ENCODE data around the gene TPCN1. TPM values are rescaled to one million over a fixed set of nuclear protein-coding genes. Genes with fewer than 3 reads are reported as not detected.

Gene TPCN1
- total and polyA plus RNA-seq, 2 experiments from 2014 or later: 14.4 to 16.2 TPM

GRCh38 chr12:113241191-113242025 lies 20.1 kb downstream of the TPCN1 start (continued):
- TF ChIP-seq, protein P1, sequence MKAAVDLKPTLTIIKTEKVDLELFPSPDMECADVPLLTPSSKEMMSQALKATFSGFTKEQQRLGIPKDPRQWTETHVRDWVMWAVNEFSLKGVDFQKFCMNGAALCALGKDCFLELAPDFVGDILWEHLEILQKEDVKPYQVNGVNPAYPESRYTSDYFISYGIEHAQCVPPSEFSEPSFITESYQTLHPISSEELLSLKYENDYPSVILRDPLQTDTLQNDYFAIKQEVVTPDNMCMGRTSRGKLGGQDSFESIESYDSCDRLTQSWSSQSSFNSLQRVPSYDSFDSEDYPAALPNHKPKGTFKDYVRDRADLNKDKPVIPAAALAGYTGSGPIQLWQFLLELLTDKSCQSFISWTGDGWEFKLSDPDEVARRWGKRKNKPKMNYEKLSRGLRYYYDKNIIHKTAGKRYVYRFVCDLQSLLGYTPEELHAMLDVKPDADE (IDR thresholded peaks at IDR 0.05): no peak
- TF ChIP-seq REST (IDR thresholded peaks at IDR 0.05; ENCODE audit: unreplicated experiment): no peak
- no peak for TF ChIP-seq EZH2 (IDR thresholded peaks at IDR 0.05; ENCODE audit: low read depth, unreplicated experiment)
- TF ChIP-seq CREB1 (CRISPR knock-in tag; IDR thresholded peaks at IDR 0.05; ENCODE audit: low read depth): no peak
- no peak for TF ChIP-seq POLR2AphosphoS5 (IDR thresholded peaks at IDR 0.05; ENCODE audit: low read depth)
- no peak for TF ChIP-seq STAT1 (IDR thresholded peaks at IDR 0.05; ENCODE audit: unreplicated experiment)
- TF ChIP-seq JUNB (IDR thresholded peaks at IDR 0.05; ENCODE audit: unreplicated experiment): no peak

DNA sequence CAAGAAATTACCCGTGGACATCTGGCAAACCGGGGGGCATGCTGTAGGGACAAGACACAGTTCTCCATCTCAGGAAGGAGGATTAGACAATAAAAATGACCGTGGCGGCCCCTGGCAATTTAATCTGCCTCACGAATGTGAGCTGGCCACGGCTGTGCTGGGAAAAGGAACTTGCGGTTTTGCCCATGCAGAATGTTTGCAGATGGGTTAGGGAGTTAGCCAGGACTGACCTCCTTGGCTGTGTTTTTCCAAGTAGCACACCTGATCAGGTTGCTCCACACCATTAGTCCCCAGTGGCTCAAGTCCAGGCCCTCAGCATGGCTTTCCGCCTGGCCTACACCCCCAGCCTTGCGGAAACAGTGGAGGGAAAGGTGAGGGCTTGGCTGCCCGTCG lies 20.8 kb downstream of the TPCN1 start:
- ATAC-seq (no peak), DNase-seq (ENCODE audit: low spot score) (no peak)
- TF ChIP-seq JUNB (IDR thresholded peaks at IDR 0.05; ENCODE audit: unreplicated experiment) (no peak), EZH2 (IDR thresholded peaks at IDR 0.05; ENCODE audit: low read depth, unreplicated experiment) (no peak), EZH2phosphoT487 (IDR thresholded peaks at IDR 0.05; ENCODE audit: unreplicated experiment) (no peak), ZNF331 (CRISPR knock-in tag; IDR thresholded peaks at IDR 0.05; ENCODE audit: low read depth) (no peak), POLR2AphosphoS5 (IDR thresholded peaks at IDR 0.05; ENCODE audit: low read depth) (no peak), STAT1 (IDR thresholded peaks at IDR 0.05; ENCODE audit: unreplicated experiment) (no peak), ZNF114 (CRISPR knock-in tag; IDR thresholded peaks at IDR 0.05) (no peak)
- TF ChIP-seq, protein P2, sequence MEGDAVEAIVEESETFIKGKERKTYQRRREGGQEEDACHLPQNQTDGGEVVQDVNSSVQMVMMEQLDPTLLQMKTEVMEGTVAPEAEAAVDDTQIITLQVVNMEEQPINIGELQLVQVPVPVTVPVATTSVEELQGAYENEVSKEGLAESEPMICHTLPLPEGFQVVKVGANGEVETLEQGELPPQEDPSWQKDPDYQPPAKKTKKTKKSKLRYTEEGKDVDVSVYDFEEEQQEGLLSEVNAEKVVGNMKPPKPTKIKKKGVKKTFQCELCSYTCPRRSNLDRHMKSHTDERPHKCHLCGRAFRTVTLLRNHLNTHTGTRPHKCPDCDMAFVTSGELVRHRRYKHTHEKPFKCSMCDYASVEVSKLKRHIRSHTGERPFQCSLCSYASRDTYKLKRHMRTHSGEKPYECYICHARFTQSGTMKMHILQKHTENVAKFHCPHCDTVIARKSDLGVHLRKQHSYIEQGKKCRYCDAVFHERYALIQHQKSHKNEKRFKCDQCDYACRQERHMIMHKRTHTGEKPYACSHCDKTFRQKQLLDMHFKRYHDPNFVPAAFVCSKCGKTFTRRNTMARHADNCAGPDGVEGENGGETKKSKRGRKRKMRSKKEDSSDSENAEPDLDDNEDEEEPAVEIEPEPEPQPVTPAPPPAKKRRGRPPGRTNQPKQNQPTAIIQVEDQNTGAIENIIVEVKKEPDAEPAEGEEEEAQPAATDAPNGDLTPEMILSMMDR (conservative IDR thresholded peaks at IDR 0.05; ENCODE audit: low read depth in 2 of 2): no peak
- no peaks in the 10 kb centered on the region for H3K9me2 ChIP-seq (ENCODE audit: insufficient read depth)
- peaks cover 52% of the 10 kb centered on the region for H3K4me1 Mint-ChIP-seq
- H4K20me1 ChIP-seq (replicated peaks; ENCODE audit: insufficient read depth): no peaks in the 10 kb centered on the region
- no peak overlapping the region for H3K4me3 Mint-ChIP-seq
- H3K4me2 ChIP-seq: no peak overlapping the region
- H3K4me1 ChIP-seq (ENCODE audit: insufficient read depth): peaks cover 16% of the 10 kb centered on the region
- H2AFZ ChIP-seq: no peak overlapping the region
- H3K9me3 Mint-ChIP-seq: peaks cover 4% of the 10 kb centered on the region; the same call in 1 of the 3 replicates
- H3K79me2 ChIP-seq (replicated peaks; ENCODE audit: insufficient read depth): no peaks in the 10 kb centered on the region
- H3K27me3 ChIP-seq (ENCODE audit: insufficient read depth): no peaks in the 10 kb centered on the region
- H3K27ac ChIP-seq (ENCODE audit: low read depth): no peak overlapping the region
- H3K27me3 Mint-ChIP-seq (ENCODE audit: insufficient read depth, low read depth, poor library complexity): peaks cover 25% of the 10 kb centered on the region
- H3K36me3 ChIP-seq (ENCODE audit: insufficient read depth): no peaks in the 10 kb centered on the region
- peaks cover 24% of the 10 kb centered on the region for H3K36me3 Mint-ChIP-seq (ENCODE audit: low read depth)
- no peaks in the 10 kb centered on the region; the same call in 1 of the 2 replicates for H3F3A ChIP-seq (replicated peaks; ENCODE audit: low read depth)
- H3K27ac Mint-ChIP-seq: no peak overlapping the region
- H3K4me3 ChIP-seq: no peak overlapping the region
